Mesenteric fat pad (tissue), 1 donor: ENCODE data around the gene OPHN1. TPM values are rescaled to one million over a fixed set of nuclear protein-coding genes. Genes with fewer than 3 reads are reported as not detected.
"Not testable (repeated sequence)": the region's sequence is repeated elsewhere in the genome, so short reads cannot be mapped to it uniquely, and the experiment has no call there.

Experiments
- DNase-seq: peaks from one replicate; pipeline ENCODE4 v3.0.0-alpha.2; 2020; ENCODE audit warnings: low spot score
- total RNA-seq: library from RNA; stranded (reverse); fragmentation: NEBNext Ultra II Directional; extraction: Animal tissue kit (Norgen Biotek cat#: 25700); gene quantifications from one replicate; pipeline ENCODE4 v1.2.1, GENCODE V29; 2021
- donor health status: DM: yes; HTN: yes; CAD: no.

OPHN1 gene
- total RNA-seq, 1 donor from 2014 or later, result 4.8 TPM

DNA sequence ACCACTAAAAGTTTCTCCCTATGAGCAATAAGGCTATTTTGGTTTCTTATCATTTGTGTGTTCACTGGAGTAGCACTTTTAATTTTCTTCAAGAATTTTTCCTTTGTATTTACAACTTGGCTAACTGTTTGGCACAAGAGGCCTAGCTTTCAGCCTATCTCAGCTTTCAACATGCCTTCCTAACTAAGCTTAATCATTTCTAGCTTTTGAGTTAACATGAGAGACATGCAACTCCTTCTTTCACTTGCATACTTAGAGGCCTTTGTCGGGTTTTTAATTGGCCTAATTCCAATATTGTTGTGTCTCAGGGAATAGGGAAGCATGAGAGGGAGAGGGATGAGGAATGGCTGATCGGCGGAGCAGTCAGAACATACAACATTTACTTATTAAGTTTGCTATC lies 349.8 kb downstream of the OPHN1 start:
- no peak for DNase-seq

DNA sequence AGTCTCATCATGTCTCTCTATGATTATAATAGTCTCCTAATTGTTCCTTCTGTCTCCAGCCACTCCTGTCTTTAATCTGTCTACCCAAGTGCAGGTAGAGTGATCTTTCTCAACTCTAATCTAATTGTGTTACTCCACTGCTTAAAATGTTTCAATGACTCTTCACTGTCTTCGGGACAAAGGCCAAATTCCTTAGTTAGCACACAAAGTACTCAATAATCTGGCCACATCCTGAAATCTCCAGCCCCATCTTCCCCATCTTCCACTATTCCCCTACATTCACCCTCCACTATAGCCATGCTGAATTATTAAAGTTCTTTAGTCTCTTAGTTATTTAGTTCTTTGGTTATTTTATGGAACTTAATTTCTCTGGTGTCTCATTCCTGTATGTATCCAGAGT lies 353.3 kb downstream of the OPHN1 start:
- no peak for DNase-seq

DNA sequence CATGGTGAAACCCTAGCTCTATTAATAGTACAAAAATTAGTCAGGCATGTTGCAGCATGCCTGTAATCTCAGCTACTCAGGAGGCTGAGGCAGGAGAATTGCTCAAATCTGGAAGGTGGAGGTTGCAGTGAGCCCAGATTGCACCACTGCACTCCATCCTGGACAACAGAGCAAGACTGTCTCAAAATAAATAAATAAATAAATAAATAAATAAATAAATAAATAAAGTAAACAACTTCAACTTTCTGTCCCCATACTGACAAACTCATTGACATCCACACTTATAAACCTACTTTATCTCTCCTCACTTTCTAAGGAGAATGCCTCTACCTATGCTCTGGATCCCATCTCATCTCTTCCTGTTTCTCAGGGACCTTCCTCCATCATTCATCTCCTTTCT lies 354.5 kb downstream of the OPHN1 start:
- DNase-seq, result not testable (repeated sequence)

DNA sequence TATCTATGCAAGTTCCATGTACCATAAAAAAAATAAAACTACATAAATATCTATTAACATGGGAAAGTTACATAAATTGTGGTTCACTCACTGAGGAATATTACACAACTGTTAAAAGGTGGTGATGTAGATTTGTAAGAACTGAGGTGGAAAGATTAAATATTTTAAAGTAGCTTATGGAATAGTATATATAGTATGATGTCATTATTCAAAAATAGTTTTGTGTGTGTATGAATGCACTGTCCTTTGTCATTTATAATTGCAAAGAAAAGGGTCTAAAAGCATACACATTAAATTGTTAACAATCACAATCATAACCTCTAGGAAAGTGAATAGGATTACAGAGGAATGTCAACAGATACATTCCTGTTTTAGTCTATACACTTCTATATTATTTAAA lies 355.9 kb downstream of the OPHN1 start:
- no peak for DNase-seq

DNA sequence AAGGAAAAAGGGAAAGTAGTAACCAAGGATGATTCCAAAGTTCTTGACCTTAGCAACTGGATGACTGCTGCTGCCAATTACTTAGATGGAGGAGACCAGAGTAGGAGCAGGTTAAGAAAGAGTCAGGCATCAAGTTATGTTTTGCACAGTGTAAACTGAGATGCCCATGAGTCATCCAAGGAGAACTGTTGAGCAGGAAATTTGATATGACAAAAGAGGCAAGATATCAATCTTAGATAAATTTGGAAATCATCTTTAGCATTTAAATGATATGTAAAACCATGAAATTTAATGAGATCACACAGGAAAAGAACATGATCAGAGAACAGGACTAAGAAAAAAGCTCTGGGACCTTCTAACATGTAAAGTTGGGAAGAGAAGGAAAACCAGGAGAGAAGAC lies 361.3 kb downstream of the OPHN1 start:
- DNase-seq, result no peak

DNA sequence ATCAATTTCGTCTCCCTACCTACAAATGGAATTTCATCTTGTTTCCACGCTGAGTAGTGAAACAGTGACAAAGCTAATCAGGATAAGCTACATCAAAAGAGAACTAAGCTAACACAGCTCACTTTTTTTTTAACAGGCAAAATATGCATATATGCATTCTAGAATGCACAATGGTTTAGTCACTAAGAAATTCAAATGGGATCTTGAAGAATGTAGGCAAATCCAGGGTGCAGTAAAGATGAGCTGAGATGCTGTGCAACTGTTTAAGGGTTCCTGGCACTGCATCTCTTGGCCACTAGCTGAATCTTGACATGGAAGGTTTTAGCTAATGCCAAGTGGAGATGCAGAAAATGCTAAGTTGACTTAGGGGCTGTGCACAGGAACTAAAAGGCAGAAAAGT lies 363.2 kb downstream of the OPHN1 start:
- DNase-seq, result not testable (repeated sequence)

DNA sequence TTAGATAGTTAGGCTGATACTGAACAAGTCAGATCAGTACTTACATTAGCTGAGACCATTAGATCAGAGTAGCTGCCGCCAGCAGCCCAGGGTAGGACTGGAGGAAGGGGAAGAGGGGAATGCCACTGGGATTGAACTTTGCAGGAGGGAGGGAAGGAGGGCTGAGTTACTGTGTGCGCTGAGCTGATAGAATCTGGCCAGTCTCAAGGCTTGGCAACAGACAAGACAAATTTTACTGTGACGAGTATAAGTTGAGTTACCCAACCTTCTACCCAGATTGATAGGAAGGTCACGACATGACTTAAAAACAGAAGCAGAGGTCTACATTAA lies 372.1 kb downstream of the OPHN1 start:
- no peak for DNase-seq

DNA sequence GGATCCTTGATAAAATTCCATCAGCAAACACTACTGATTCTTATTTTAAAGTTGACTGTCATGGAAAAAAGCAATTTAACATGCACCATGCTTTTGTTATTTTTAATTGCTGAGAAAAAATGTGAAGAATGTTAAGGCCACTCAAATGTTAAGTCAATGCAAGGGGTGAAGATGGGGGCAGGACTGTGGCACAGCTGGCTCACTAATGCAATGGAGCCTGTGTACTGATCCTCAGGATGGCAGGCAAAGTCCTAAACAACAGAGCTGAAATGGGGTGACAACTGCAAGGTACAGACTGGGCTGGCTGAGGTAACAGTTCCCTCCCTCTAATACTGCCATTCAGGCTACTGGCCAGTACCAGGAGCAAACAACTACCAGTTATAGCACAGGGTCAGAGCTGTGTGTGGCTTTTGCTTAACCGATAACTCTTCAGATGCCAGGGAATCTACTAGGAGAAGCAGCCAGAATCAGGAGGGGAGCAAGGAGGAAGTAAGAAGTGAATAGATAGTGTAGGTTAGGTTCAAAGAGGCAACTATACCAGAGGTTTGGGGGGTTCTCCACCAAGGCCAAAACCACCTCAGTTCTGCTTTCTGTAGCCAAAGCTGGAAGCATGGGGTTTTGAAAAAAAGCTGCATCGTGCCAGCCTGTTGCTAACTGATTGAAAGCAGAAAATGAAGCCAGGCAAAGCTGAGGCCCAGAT lies 372.6 kb downstream of the OPHN1 start:
- DNase-seq, result no peak

DNA sequence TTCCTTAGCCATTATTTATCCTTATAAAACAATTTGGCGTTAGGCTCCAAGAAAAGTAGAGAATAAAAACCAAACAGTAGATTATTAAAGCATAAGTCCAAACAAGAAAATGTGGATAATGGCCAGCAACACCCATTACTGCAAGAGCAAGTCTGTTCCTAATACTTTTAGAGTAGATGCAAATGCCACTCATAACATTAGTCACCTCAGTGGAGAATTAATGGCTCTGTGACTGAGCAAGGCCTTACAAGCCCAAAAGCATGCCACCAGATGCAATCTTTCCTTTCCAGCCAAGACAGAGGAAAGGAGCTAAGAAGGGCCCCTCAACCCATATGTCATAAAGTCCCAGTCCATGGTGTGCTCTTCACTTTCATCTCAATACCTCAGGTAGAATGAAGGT lies 373.8 kb downstream of the OPHN1 start:
- no peak for DNase-seq

DNA sequence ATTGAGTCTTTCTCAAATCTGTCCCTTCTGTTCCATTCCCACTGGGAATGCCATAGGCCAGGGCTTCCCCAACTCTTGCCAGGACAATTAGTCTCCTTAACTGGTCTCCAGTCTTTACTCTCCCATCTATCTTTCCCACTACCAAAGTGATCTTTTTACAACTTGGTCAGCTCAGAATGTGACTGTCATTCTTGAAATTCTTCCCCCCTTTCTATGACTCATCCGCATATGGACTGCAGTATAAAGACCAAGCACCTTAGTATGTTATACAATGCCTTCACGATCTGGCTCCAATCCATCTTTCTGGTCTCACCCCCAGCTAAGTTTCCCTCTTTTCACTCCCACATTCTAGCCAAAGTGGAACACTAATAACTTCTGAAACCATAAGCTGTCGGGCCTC lies 383.8 kb downstream of the OPHN1 start:
- no peak for DNase-seq

DNA sequence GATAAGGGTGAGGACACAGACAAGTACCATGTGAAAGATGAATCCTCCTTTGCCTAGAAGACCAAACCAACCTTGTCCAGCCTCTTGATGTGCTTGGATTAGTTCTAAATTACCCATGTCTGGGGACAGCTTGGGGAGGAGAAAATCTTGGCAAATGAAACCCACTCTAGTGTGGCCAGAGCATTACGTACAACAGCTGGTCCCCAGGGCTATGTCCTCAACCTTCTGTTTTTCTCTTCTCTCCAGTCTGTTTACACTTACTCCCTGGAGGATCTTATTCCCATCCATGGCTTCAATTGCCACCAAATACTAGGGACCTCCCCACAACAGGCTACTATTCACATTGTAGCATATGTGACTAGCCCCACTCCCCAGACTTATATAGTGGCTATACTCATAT lies 384.5 kb downstream of the OPHN1 start:
- DNase-seq, result no peak

DNA sequence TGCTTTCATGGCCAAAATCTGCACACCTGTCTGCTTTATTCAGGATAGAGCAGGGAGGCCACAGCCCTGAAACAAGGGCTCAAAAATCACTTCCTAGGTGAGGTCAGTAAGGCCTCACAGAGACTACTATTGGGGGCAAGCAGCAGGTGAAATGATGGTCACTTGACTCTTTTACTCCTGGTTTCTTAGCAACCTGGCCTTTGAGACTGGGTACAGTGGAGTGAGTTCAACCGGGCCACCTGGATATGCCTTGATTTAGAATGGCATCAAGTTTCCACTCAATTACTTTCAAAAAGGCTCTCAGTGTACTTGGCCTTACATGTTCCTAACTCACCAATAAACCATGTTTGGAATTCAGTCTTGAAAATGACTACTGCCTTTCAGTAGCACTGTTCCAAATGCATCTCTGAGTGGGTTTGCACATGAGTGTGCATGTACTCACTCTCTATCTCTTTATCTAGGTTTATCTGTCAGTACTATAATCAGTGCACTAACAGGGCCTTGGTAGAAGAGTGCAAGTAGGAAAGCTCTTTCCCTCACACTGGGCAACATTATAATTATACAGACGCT lies 388.2 kb downstream of the OPHN1 start:
- no peak for DNase-seq

DNA sequence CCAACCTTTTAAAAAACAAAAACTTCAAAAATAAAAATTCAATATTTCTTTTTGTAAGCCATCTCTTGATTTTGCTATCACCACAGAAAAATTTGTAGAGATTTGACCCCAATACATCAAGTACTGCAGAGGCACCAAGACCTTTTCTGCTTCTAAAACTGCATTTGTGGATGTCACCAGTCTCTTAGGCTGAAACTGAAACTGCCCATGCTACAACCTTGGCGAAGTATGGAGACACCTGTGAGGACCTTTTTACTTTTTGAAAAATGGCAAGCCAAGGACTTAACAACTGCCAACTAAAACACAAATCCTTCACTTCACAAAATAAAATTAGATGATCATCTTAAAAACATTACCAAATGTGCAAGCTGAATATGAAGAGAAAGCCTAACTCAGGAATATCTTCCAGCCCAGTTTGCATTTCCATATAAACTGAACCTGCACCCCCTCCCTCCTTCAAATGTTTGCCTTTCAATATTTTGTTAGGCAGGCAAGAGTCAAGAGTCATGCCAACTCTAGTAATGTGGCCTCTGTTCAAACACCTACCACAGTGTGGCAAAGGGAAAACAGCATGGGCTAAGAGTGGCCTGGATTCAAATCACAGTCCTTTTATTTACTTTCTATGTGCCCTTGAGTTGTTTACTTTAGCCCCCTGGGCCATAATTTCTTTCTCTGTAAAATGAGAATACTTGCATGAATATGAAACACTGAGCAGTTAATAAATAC lies 389.4 kb downstream of the OPHN1 start:
- DNase-seq, result no peak

DNA sequence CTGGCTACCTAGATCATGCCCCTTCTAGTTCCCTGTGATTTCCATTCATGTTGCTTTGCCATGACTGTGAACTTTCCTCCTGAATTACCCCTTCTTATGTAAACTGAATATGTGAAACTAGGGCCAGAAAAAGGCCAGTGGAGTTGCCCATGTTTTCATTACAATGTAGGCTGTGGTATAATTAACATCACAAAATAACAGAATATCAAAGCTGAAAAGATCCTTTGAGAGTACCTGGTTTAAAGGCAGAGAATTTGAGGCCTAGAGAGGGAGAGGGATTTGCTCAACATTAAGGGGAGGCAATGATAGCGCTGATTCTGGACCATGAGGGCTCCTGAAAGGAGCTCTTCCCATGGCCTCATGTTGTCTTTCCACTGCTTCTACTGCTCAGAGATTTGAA lies 392.2 kb downstream of the OPHN1 start:
- DNase-seq, result no peak

DNA sequence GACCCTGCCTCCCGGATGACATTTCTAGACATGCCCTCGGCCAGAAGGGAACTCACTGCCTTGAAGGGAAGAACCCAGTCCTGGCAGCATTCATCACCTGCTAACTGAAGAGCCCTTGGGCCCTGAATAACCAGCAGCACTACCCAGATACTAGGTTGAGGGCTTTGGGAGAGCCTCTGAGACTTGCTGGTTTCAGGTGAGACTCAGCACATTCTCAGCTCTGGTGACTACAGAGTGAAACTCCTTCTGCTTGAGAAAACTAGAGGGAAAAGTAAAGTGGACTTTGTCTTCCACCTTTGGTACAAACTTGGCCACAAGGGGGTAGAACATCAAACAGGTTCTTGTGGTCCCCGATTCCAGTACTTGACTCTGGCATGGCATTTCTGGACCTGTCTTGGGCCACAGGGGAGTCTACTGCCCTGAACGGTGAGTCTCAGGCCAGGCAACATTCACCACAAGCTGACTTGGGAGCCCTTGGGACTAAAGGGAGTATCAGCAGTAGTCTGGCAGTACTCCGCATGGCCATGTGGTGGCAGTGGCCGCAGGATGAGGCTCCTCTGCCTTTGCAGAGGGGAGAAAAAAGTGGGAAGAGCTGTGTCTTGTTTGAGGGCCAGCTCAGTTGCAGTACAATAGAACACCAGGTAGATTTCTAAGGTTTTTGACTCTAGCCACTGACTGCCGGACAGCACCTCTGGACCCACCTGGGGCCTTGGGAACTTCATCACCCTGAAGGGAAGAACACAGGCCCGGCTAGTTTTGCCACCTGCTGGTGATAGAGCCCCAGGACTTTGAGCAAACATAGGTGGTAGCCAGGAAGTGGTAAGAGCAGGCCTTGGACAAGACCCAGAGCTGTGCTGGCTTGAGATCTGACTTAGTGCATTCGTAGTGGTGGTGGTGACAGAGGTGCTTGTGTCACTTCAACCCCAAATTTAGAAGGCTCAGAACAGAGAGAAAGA lies 414.8 kb downstream of the OPHN1 start:
- DNase-seq, result no peak

DNA sequence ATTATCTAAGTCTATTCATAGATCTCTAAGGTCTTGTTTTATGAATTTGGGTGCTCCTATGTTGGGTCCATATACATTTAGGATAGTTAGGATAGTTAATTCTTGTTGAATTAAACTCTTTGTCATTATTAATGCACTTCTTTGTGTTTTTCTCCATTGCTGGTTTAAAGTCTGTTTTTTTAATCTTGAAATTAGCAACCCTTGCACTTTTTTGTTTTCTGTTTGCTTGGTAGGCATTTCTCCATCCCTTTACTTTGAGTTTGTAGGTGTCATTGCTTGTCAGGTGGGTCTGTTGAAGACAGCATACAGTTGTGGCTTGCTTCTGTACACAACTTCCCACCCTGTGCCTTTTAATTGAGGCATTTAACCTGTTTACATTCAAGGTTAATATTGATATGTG lies 434.8 kb downstream of the OPHN1 start:
- DNase-seq, result no peak

Other genes with a start within 250 kb of the OPHN1 start
- 37.1 TPM for gene YIPF6, start 65.6 kb upstream of the OPHN1 start, total RNA-seq
- 21.9 TPM for gene STARD8, start 214.2 kb upstream of the OPHN1 start, total RNA-seq